Natural killer cell treated with Interleukin-12 subunit alpha and Interleukin-12 subunit beta and Interleukin-15 and Interleukin-18, amount 100 ng/mL, for 72 hours (primary cell): Measurements from ENCODE around the gene SLC15A3. TPM values are rescaled to one million over a fixed set of nuclear protein-coding genes. Genes with fewer than 3 reads are reported as not detected.
"Not testable (repeated sequence)": the region's sequence is repeated elsewhere in the genome, so short reads cannot be mapped to it uniquely, and the experiment has no call there.

Source experiments
- ATAC-seq, 2 donors: fragments of 150-1000 bp; cut with Tn5 transposase in 1 of 2; sonication (Bioruptor Pico), chemical (Tn5 transposase) in 1 of 2; 2 replicates each; pipeline ENCODE4 v1.10.0; 2021
- DNase-seq: peaks from one replicate; pipeline ENCODE4 v3.0.0; 2022; ENCODE audit warnings: low spot score
- H3K27ac Mint-ChIP-seq, 2 donors: 1 replicate in 1 of 2; 2 replicates in 1 of 2; pipeline ENCODE4 v1.8.0; 2022; ENCODE audit warnings: mixed read lengths in 2 of 2, mild to moderate bottlenecking in 1 of 2, moderate library complexity in 1 of 2
- H3K27me3 Mint-ChIP-seq, 2 donors: 1 replicate in 1 of 2; 2 replicates in 1 of 2; pipeline ENCODE4 v1.8.0; 2022; ENCODE audit warnings: mixed read lengths in 2 of 2
- H3K36me3 Mint-ChIP-seq: one replicate; pipeline ENCODE4 v1.8.0; 2022; ENCODE audit warnings: mixed read lengths
- H3K4me1 Mint-ChIP-seq, 2 donors: 1 replicate in 1 of 2; 2 replicates in 1 of 2; pipeline ENCODE4 v1.8.0; 2022; ENCODE audit warnings: low read depth in 2 of 2, mixed read lengths in 2 of 2, mild to moderate bottlenecking in 1 of 2
- H3K4me3 Mint-ChIP-seq: one replicate; pipeline ENCODE4 v1.8.0; 2022; ENCODE audit warnings: mixed read lengths
- H3K9me3 Mint-ChIP-seq: 2 replicates; pipeline ENCODE4 v1.8.0; 2022; ENCODE audit warnings: mixed read lengths
- total RNA-seq, 2 donors: library from RNA; stranded (reverse); gene quantifications; one replicate each; pipeline ENCODE4 v1.2.3, GENCODE V29; 2022

The SLC15A3 gene
- total RNA-seq, 2 donors from 2014 or later: 1.2 to 5.0 TPM

GRCh38 chr11:60985501-60985900, 33.5 kb upstream of the SLC15A3 start:
- Mint-ChIP-seq H3K27ac (peak overlapping the region; percentile 73 to 83), H3K27me3 (no peaks in the 10 kb centered on the region), H3K4me1 (peaks cover 21 to 35% of the 10 kb centered on the region in 2 donors), H3K36me3 (no peaks in the 10 kb centered on the region), H3K4me3 (peak overlapping the region; percentile 55), H3K9me3 (no peaks in the 10 kb centered on the region)
- ATAC-seq (no peak), DNase-seq (no peak)

DNA sequence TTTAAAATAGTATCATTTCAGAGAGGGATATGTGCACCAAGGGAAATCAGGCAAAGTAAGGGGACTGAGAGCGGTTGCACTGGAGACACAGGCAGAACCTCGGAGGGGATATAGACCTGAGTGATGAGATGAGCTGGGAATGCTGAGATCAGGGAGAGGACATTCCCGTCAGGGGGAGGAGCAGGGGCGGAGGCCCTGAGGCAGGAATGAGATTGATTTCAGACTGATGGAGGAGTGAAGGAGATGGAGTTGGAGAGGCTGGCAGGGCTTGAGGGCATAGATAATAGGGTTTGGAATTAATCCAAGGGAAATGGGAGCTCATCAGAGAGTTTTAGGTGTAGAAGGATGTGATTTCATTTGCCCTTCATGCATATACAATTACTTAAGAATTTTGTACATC, 32.7 kb upstream of the SLC15A3 start:
- peak overlapping the region; percentile 14 for H3K4me3 Mint-ChIP-seq
- no peaks in the 10 kb centered on the region for H3K27me3 Mint-ChIP-seq
- peaks cover 23 to 35% of the 10 kb centered on the region in 2 donors for H3K4me1 Mint-ChIP-seq
- ATAC-seq: no peak
- no peaks in the 10 kb centered on the region for H3K9me3 Mint-ChIP-seq
- peak overlapping the region; percentile 22 to 29 for H3K27ac Mint-ChIP-seq
- DNase-seq: no peak
- H3K36me3 Mint-ChIP-seq: no peaks in the 10 kb centered on the region

DNA sequence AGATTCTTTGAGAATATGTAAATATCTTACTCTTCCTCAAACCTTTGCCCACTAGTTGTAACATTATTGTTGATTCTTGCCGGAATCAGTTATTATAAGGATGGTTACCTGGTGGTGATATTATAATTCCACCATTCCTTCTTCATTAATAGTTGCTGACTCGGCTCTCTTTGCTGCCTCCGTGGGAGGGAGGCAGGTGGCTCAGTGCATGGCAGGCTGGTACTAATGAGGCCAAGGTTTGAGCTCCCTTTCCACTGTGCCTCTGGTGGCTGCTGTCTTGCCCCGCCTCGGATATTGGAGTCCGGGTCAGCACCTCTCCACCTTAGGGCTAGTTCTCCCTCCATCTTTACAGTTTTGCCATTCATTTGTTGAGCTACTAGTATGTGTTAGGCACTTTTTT, 32.2 kb upstream of the SLC15A3 start:
- H3K36me3 Mint-ChIP-seq: no peaks in the 10 kb centered on the region
- H3K4me1 Mint-ChIP-seq: peaks cover 24 to 37% of the 10 kb centered on the region in 2 donors
- H3K4me3 Mint-ChIP-seq: peak overlapping the region; percentile 14
- no peaks in the 10 kb centered on the region for H3K9me3 Mint-ChIP-seq
- peak; percentile 15 for DNase-seq
- H3K27ac Mint-ChIP-seq: peak overlapping the region; percentile 22 to 29
- ATAC-seq: no peak
- H3K27me3 Mint-ChIP-seq: no peaks in the 10 kb centered on the region

DNA sequence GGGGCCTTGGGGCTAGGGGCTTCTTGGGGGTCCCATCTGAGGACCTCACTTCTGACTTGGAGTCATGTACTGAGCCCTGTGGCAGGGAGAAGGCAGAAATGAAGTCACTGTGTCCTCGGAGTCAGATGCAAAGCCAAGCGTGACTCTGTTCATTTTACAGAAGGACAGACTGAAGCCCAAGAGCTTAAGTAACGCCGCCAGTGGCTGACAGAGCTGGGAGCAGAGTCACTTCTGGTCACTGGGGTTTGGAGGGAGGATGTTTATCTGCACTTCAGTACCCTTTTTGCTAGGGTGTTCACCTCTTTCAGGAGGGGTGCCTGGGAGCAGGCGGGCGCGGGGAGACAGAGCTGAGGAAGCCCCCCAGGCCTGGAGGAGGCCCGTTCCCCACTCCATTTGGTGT, 30.2 kb upstream of the SLC15A3 start:
- peak overlapping the region in 1 of 2 donors; percentile 29 for H3K27ac Mint-ChIP-seq
- H3K36me3 Mint-ChIP-seq: no peaks in the 10 kb centered on the region
- ATAC-seq (no peak), DNase-seq (peak; percentile 5)
- peaks cover 27 to 48% of the 10 kb centered on the region in 2 donors for H3K4me1 Mint-ChIP-seq
- H3K9me3 Mint-ChIP-seq: no peaks in the 10 kb centered on the region
- no peak overlapping the region for H3K4me3 Mint-ChIP-seq
- no peaks in the 10 kb centered on the region for H3K27me3 Mint-ChIP-seq

DNA sequence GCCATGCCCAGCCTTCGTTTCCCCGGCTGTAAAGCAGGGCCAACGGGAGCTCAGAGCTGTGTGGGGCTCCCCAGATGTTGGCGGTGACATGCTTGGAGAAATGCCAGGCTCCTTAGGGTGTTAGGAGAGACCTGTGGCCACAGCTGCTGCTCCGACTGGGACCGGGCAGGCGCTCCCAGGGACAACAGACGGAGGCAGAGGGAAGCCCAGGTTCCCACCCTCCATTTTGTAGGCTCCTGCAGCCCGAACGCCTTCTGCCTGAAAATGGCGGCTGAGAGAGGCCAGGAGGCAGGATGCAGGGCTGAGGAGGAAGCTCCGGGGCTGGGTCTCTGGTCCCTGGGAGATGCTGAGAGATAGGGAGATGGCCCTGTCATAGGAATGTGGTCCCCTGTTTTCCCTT, 29.5 kb upstream of the SLC15A3 start:
- no peaks in the 10 kb centered on the region for H3K36me3 Mint-ChIP-seq
- ATAC-seq: no peak

DNA sequence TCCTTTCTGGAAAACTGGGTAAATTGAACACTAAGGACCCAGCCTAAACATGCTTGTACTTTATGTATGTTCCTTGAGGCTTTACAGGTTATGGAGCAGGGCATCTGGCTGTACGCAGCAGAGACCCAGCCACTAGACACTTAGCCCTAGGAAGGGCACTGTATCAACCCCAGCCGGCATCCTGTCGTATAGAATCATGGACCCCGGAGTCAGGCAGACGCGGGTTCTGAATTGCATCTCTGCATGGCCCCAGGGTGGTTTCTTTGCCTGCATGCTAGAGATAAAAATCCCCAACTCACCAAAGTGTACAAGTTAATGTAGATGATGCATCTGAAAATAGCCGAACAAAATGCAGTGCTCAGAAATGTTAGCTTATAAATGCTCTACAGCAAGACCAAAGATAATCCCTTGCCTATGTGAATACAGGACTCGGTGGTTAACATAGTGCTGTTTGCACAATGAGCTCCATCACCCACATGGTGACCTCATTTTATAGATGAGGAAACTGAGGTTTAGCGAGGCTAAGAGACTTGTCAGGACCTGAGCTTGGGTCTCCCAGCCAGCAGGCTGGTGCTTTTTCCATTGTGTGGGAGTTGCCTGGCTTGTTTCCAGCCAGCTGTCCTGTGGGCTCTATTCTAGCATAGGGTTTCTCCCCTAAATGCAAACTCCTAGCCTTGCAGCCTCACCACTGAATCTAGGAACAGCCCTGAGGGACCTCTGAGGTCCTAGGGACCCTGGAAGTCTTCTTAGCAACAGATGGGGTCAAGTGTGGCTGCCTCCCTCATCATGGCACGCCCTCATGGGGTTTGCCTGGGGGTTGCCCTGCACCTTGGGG, 26.8 kb upstream of the SLC15A3 start:
- H3K27ac Mint-ChIP-seq: peak overlapping the region; percentile 76 to 82
- no peaks in the 10 kb centered on the region for H3K9me3 Mint-ChIP-seq
- peak overlapping the region; percentile 72 for H3K4me3 Mint-ChIP-seq
- DNase-seq: peak; percentile 82
- no peaks in the 10 kb centered on the region for H3K36me3 Mint-ChIP-seq
- peaks cover 25 to 42% of the 10 kb centered on the region in 2 donors for H3K4me1 Mint-ChIP-seq
- H3K27me3 Mint-ChIP-seq: no peaks in the 10 kb centered on the region
- ATAC-seq: peak; percentile 91 to 95

More for the DNA sequence above, 29.5 kb upstream of the SLC15A3 start:
- Mint-ChIP-seq H3K9me3 (no peaks in the 10 kb centered on the region), H3K27me3 (no peaks in the 10 kb centered on the region), H3K4me1 (peaks cover 30 to 50% of the 10 kb centered on the region in 2 donors), H3K4me3 (no peak overlapping the region), H3K27ac (peak overlapping the region in 1 of 2 donors; percentile 29)
- DNase-seq: no peak

DNA sequence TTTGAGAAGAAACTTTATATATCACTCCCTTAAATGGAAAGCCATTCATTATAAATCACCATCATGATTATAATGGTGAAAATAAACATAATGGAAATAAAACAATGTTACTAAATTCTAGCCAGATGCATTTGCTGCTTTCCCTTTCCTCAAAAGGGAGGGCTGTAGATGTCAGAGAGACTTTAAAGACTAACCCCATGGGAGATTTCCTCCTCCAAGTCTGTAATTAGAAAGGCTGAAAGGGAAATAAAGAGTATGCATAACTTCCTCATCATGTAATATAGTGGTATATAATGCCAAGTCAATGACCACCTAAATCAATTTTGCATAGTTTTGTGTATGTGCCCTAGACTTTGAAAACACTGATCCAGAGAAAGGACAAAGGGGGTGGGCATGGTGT, 25.9 kb upstream of the SLC15A3 start:
- H3K27me3 Mint-ChIP-seq: no peaks in the 10 kb centered on the region
- peak overlapping the region; percentile 76 to 87 for H3K27ac Mint-ChIP-seq
- peaks cover 29 to 40% of the 10 kb centered on the region in 2 donors for H3K4me1 Mint-ChIP-seq
- no peaks in the 10 kb centered on the region for H3K36me3 Mint-ChIP-seq
- H3K4me3 Mint-ChIP-seq: peak overlapping the region; percentile 72
- DNase-seq (no peak), ATAC-seq (no peak)
- no peaks in the 10 kb centered on the region for H3K9me3 Mint-ChIP-seq

- Mint-ChIP-seq H3K27me3 (no peaks in the 10 kb centered on the region), H3K27ac (peak overlapping the region; percentile 76 to 87), H3K4me1 (peaks cover 34 to 40% of the 10 kb centered on the region in 2 donors), H3K4me3 (peak overlapping the region; percentile 72), H3K9me3 (no peaks in the 10 kb centered on the region), H3K36me3 (no peaks in the 10 kb centered on the region)
- ATAC-seq (no peak), DNase-seq (no peak)
Measured at GRCh38 chr11:60977224-60977623, 25.2 kb upstream of the SLC15A3 start.

GRCh38 chr11:60974726-60975125, 22.8 kb upstream of the SLC15A3 start:
- Mint-ChIP-seq H3K27ac (peak overlapping the region; percentile 39 to 54), H3K27me3 (peaks cover 0 to 2% of the 10 kb centered on the region in 2 donors), H3K4me1 (peaks cover 52 to 57% of the 10 kb centered on the region in 2 donors), H3K4me3 (peak overlapping the region; percentile 84), H3K9me3 (no peaks in the 10 kb centered on the region), H3K36me3 (no peaks in the 10 kb centered on the region)
- ATAC-seq (no peak), DNase-seq (no peak)

DNA sequence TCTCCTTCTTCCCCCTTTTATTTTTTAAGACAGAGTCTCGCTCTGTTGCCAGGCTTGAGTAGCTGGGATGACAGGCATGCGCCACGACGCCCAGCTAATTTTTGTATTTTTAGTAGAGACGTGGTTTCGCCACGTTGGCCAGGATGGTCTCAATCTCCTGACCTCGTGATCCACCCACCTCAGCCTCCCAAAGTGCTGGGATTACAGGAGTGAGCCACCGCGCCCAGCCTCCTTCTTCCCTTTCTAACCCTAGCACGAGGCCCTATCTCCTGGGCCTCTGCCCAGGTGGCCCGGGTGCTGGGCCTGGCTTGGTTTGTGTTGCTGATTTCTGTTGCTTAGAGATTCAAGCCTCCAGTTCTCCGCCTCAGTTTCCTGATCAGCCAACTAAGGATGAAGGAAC, 22.3 kb upstream of the SLC15A3 start:
- peaks cover 52 to 57% of the 10 kb centered on the region in 2 donors for H3K4me1 Mint-ChIP-seq

GRCh38 chr11:60973699-60974098, 21.7 kb upstream of the SLC15A3 start:
- Mint-ChIP-seq H3K4me3 (peak overlapping the region; percentile 84), H3K9me3 (no peaks in the 10 kb centered on the region), H3K27ac (peak overlapping the region; percentile 39 to 54), H3K4me1 (peaks cover 46 to 51% of the 10 kb centered on the region in 2 donors), H3K27me3 (peaks cover 5 to 7% of the 10 kb centered on the region in 2 donors), H3K36me3 (no peaks in the 10 kb centered on the region)
- ATAC-seq (no peak), DNase-seq (no peak)

More for the DNA sequence above, 22.3 kb upstream of the SLC15A3 start:
- not testable (repeated sequence) for H3K27me3 Mint-ChIP-seq, H3K9me3 Mint-ChIP-seq, DNase-seq, ATAC-seq, H3K36me3 Mint-ChIP-seq
- Mint-ChIP-seq H3K4me3 (peak overlapping the region; percentile 84), H3K27ac (peak overlapping the region; percentile 39 to 54)

DNA sequence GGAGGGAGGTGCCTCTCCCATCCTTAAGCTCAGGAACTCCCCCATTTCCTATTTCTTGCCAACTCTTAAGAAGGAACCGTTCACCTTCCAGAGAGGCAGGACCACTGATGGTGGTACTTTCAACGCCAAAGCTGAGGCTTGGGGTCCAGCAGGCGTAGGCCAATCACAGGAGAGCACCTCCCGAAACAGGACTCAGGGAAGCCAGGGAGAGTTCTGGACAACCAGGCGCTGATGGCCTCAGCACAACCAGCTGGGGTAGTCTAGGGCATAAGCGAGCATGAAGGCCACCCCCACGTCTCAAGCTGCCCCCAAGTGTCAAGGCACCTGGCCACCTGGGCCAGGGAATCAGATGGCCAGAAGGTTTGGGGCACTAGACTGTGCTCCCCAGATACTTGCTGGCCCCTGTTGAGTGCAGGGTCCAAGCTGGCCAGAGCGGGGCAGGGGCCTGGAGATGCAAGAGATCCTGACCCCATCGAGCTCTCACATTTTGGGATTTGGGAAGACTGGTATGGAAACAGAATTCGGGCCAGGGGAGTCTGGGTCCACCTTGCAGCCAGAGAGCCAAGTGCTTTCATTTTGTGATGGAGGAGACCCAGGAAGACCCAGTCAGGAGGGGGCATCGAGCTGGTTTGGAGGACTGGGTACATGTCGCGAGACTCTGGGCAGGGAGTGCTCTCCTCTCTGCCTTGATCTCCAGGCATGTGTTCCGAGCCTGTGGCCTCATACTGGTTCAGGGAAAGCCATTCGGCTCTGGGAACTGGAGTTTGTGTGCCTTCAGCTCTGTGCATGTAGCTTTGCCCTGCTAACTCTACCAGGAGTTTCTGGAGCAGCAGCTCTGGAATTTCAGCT, 20.4 kb upstream of the SLC15A3 start:
- Mint-ChIP-seq H3K4me1 (peaks cover 38 to 40% of the 10 kb centered on the region in 2 donors), H3K36me3 (no peaks in the 10 kb centered on the region), H3K27ac (peak overlapping the region; percentile 39 to 54), H3K4me3 (peak overlapping the region; percentile 84), H3K27me3 (peaks cover 10% of the 10 kb centered on the region in 2 donors), H3K9me3 (no peaks in the 10 kb centered on the region)
- DNase-seq (no peak), ATAC-seq (peak in 1 of 2 donors; percentile 39)

DNA sequence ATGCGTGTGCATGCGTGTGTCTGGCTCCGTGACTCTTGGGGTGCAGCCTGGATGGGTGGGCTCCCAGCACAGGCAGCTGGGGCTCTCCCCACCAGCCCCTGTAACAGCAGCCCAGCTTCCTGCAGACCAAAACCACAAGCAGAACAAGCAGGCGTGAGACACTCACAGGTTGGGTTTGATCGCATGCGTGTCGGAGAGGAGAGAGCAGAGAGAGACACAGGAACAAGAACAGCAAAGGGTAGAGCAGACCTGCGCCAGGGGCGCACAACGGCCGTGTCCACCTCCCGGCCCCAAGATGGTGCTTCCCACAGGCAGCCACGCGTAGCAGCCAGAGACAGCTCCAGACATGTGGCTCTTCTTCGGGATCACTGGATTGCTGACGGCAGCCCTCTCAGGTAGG, 19.5 kb upstream of the SLC15A3 start, which contains the start of gene CD6:
Gene CD6 (plus strand): TSS at position 161 of the 400 bp plus-strand sequence. CDS start 186 bp downstream, at position 347.
- Mint-ChIP-seq H3K27me3 (peaks cover 10 to 11% of the 10 kb centered on the region in 2 donors), H3K36me3 (no peaks in the 10 kb centered on the region), H3K4me3 (peak within 1 kb of the TSS; percentile 84), H3K4me1 (peaks cover 31 to 36% of the 10 kb centered on the region in 2 donors), H3K9me3 (no peaks in the 10 kb centered on the region), H3K27ac (peak within 1 kb of the TSS; percentile 50 to 54)
- DNase-seq: no peak
- peak; percentile 67 to 82 for ATAC-seq
